HepG2 (cell line): ENCODE data around the gene SNRNP200. TPM values are rescaled to one million over a fixed set of nuclear protein-coding genes. Genes with fewer than 3 reads are reported as not detected.

Source experiments
- AGO2 ChIP-seq: fragments of 200-400 bp; formaldehyde crosslinking; optimal IDR thresholded peaks from 2 replicates; pipeline ENCODE3; 2017; ENCODE audit warnings: mild to moderate bottlenecking, low read depth, low read length, moderate library complexity
- BORCS8-MEF2B ChIP-seq: sonication (generic); formaldehyde crosslinking; IDR thresholded peaks from 2 replicates; pipeline ENCODE4 v1.8.0; 2022; ENCODE audit warnings: mild to moderate bottlenecking, missing genetic modification reagents
- FOXA1 ChIP-seq, 2 experiments: fragments of 450-650 bp in 1 of 2; sonication (generic) in 1 of 2; formaldehyde crosslinking in 1 of 2; IDR thresholded peaks; 2 replicates each; pipeline versions ENCODE4 v1.4.0 to v1.6.1; 2016 to 2020; ENCODE audit warnings: missing genetic modification reagents in 1 of 2
- HNRNPUL1 ChIP-seq: fragments of 200-400 bp; formaldehyde crosslinking; IDR thresholded peaks from 2 replicates; pipeline ENCODE4 v1.6.1; 2017; ENCODE audit warnings: low read depth, mild to moderate bottlenecking, low read length, moderate library complexity
- IRX3 ChIP-seq: sonication (generic); formaldehyde crosslinking; IDR thresholded peaks from 2 replicates; pipeline ENCODE4 v1.8.1; 2023; ENCODE audit warnings: mild to moderate bottlenecking, low read depth, missing genetic modification reagents, borderline replicate concordance
- KMT2A ChIP-seq: sonication (generic); formaldehyde crosslinking; IDR thresholded peaks from 2 replicates; pipeline ENCODE4 v1.4.0; 2020; ENCODE audit warnings: missing genetic modification reagents
- MTF1 ChIP-seq: sonication (generic); formaldehyde crosslinking; IDR thresholded peaks from 2 replicates; pipeline ENCODE4 v1.5.0; 2020; ENCODE audit warnings: missing genetic modification reagents
- NCOA5 ChIP-seq: sonication (generic); formaldehyde crosslinking; IDR thresholded peaks from 2 replicates; pipeline ENCODE4 v1.4.0; 2020; ENCODE audit warnings: missing genetic modification reagents
- PRPF4 ChIP-seq: fragments of 200-400 bp; formaldehyde crosslinking; IDR thresholded peaks from 2 replicates; pipeline ENCODE4 v1.6.1; 2016; ENCODE audit warnings: low read length, low read depth; ENCODE audit not compliant: poor library complexity, severe bottlenecking
- SAFB2 ChIP-seq: sonication (generic); formaldehyde crosslinking; IDR thresholded peaks from 2 replicates; pipeline ENCODE4 v1.5.1; 2020; ENCODE audit warnings: missing genetic modification reagents, low read depth, mild to moderate bottlenecking, borderline replicate concordance
- SAP130 ChIP-seq: IDR thresholded peaks from 2 replicates; pipeline ENCODE4 v1.6.1; 2016; ENCODE audit warnings: low read depth
- SRSF4 ChIP-seq: fragments of 200-400 bp; formaldehyde crosslinking; IDR thresholded peaks from one replicate; pipeline ENCODE4 v1.6.1; 2018; ENCODE audit warnings: mild to moderate bottlenecking, low read depth, low read length, moderate library complexity; ENCODE audit not compliant: poor library complexity, severe bottlenecking
- STAT5B ChIP-seq: sonication (generic); formaldehyde crosslinking; IDR thresholded peaks from 2 replicates; pipeline ENCODE4 v1.4.0; 2020; ENCODE audit warnings: missing genetic modification reagents
- THYN1 ChIP-seq: sonication (generic); formaldehyde crosslinking; IDR thresholded peaks from 2 replicates; pipeline ENCODE4 v1.8.1; 2023; ENCODE audit warnings: low read depth, mild to moderate bottlenecking, moderate library complexity, missing genetic modification reagents, borderline replicate concordance
- XBP1 ChIP-seq: sonication (generic); formaldehyde crosslinking; IDR thresholded peaks from 2 replicates; pipeline ENCODE4 v1.5.0; 2020; ENCODE audit warnings: missing genetic modification reagents
- ZFP36L2 ChIP-seq: sonication (generic); formaldehyde crosslinking; IDR thresholded peaks from 2 replicates; pipeline ENCODE4 v1.4.0; 2020; ENCODE audit warnings: missing genetic modification reagents
- ZMYM2 ChIP-seq: sonication (generic); formaldehyde crosslinking; IDR thresholded peaks from 2 replicates; pipeline ENCODE4 v1.8.0; 2022; ENCODE audit warnings: mild to moderate bottlenecking, missing genetic modification reagents
- ZNF737 ChIP-seq: sonication (generic); formaldehyde crosslinking; IDR thresholded peaks from 2 replicates; pipeline ENCODE4 v1.5.0; 2020; ENCODE audit warnings: missing genetic modification reagents, mild to moderate bottlenecking, borderline replicate concordance
- polyA plus RNA-seq, 8 experiments: library from polyadenylated mRNA; depleted of rRNA in 3 of 8; stranded (reverse) in 7 of 8; unstranded in 1 of 8; fragments of >200 nt; fragmentation: Illumina TruSeq in 4 of 8; extraction: Trizol in 4 of 8; gene quantifications; 2 replicates each; pipeline versions ENCODE4 v1.2.1 to v1.2.3, GENCODE V29; 2011 to 2016; ENCODE audit warnings: low read depth in 4 of 8, missing spikeins in 1 of 8, mixed read lengths in 1 of 8; ENCODE audit not compliant: insufficient read depth in 1 of 8
- total RNA-seq, 5 experiments: library from RNA; depleted of rRNA; stranded (reverse); fragments of >200 nt; fragmentation: Illumina TruSeq; extraction: Trizol; gene quantifications; 2 replicates each; pipeline ENCODE4 v1.2.3, GENCODE V29; 2016; ENCODE audit warnings: low read depth in 1 of 5
- TF ChIP-seq, protein P1 (sequence below): fragments of 450-650 bp; IDR thresholded peaks from 2 replicates; pipeline ENCODE4 v1.6.1; 2016
- TF ChIP-seq, protein P2 (sequence below): sonication (generic); formaldehyde crosslinking; conservative IDR thresholded peaks from 2 replicates; pipeline ENCODE4 v1.4.0; 2020; ENCODE audit warnings: mild to moderate bottlenecking, missing genetic modification reagents, moderate library complexity
- TF ChIP-seq, protein P3 (sequence below): sonication (generic); formaldehyde crosslinking; IDR thresholded peaks from 2 replicates; pipeline ENCODE4 v1.4.0; 2020; ENCODE audit warnings: mild to moderate bottlenecking, missing genetic modification reagents
- TF ChIP-seq, protein P4 (sequence below): sonication (generic); formaldehyde crosslinking; IDR thresholded peaks from 2 replicates; pipeline ENCODE4; 2020; ENCODE audit warnings: missing genetic modification reagents, mild to moderate bottlenecking, borderline replicate concordance

The SNRNP200 gene
- total and polyA plus RNA-seq, 2 of the 13 experiments (the other 11 are each of a cell fraction or from before 2014, with no cell fraction given): 99.0 to 232 TPM

DNA sequence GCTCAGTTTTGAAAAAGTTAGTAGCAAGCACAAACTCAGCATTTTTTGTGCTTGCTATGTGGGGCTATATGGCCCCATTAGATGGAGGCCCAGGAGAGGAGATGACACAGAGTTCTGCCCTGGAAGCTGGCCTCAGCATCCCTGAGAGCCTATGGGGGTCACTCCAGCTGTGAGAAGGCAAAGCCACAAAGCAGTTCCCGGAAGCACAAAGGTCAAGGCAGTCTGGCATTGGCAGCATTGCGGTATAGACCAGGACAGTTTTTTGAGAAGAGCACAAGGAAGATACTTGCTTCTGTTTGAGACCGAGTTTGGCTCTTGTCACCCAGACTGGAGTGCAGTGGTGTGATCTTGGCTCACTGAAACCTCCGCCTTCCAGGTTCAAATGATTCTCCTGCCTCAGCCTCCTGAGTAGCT is 12.2 kb upstream of the SNRNP200 start (continued):
- TF ChIP-seq HNRNPUL1 (no peak), ZNF737 (no peak), STAT5B (CRISPR knock-in tag) (no peak), SRSF4 (no peak), AGO2 (no peak), IRX3 (CRISPR knock-in tag) (no peak), SAFB2 (no peak), SAP130 (CRISPR knock-in tag) (peak; percentile 72), NCOA5 (CRISPR knock-in tag) (no peak), KMT2A (CRISPR knock-in tag) (no peak), ZFP36L2 (CRISPR knock-in tag) (no peak), FOXA1 (IDR thresholded peaks at IDR 0.05) (no peak), FOXA1 (CRISPR knock-in tag; IDR thresholded peaks at IDR 0.05) (no peak), ZMYM2 (peak; percentile 52; the same call in 1 of the 2 replicates), THYN1 (CRISPR knock-in tag) (no peak), XBP1 (CRISPR knock-in tag) (no peak), MTF1 (no peak), BORCS8-MEF2B (0 out of 2 replicates have a peak, but pooled peaks have one; percentile 29), PRPF4 (no peak)
- TF ChIP-seq, protein P1, sequence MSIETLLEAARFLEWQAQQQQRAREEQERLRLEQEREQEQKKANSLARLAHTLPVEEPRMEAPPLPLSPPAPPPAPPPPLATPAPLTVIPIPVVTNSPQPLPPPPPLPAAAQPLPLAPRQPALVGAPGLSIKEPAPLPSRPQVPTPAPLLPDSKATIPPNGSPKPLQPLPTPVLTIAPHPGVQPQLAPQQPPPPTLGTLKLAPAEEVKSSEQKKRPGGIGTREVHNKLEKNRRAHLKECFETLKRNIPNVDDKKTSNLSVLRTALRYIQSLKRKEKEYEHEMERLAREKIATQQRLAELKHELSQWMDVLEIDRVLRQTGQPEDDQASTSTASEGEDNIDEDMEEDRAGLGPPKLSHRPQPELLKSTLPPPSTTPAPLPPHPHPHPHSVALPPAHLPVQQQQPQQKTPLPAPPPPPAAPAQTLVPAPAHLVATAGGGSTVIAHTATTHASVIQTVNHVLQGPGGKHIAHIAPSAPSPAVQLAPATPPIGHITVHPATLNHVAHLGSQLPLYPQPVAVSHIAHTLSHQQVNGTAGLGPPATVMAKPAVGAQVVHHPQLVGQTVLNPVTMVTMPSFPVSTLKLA: no peak
- TF ChIP-seq, protein P2, sequence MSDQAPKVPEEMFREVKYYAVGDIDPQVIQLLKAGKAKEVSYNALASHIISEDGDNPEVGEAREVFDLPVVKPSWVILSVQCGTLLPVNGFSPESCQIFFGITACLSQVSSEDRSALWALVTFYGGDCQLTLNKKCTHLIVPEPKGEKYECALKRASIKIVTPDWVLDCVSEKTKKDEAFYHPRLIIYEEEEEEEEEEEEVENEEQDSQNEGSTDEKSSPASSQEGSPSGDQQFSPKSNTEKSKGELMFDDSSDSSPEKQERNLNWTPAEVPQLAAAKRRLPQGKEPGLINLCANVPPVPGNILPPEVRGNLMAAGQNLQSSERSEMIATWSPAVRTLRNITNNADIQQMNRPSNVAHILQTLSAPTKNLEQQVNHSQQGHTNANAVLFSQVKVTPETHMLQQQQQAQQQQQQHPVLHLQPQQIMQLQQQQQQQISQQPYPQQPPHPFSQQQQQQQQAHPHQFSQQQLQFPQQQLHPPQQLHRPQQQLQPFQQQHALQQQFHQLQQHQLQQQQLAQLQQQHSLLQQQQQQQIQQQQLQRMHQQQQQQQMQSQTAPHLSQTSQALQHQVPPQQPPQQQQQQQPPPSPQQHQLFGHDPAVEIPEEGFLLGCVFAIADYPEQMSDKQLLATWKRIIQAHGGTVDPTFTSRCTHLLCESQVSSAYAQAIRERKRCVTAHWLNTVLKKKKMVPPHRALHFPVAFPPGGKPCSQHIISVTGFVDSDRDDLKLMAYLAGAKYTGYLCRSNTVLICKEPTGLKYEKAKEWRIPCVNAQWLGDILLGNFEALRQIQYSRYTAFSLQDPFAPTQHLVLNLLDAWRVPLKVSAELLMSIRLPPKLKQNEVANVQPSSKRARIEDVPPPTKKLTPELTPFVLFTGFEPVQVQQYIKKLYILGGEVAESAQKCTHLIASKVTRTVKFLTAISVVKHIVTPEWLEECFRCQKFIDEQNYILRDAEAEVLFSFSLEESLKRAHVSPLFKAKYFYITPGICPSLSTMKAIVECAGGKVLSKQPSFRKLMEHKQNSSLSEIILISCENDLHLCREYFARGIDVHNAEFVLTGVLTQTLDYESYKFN: peak; percentile 80
- TF ChIP-seq, protein P3, sequence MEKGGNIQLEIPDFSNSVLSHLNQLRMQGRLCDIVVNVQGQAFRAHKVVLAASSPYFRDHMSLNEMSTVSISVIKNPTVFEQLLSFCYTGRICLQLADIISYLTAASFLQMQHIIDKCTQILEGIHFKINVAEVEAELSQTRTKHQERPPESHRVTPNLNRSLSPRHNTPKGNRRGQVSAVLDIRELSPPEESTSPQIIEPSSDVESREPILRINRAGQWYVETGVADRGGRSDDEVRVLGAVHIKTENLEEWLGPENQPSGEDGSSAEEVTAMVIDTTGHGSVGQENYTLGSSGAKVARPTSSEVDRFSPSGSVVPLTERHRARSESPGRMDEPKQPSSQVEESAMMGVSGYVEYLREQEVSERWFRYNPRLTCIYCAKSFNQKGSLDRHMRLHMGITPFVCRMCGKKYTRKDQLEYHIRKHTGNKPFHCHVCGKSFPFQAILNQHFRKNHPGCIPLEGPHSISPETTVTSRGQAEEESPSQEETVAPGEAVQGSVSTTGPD (CRISPR knock-in tag): no peak
- TF ChIP-seq, protein P4, sequence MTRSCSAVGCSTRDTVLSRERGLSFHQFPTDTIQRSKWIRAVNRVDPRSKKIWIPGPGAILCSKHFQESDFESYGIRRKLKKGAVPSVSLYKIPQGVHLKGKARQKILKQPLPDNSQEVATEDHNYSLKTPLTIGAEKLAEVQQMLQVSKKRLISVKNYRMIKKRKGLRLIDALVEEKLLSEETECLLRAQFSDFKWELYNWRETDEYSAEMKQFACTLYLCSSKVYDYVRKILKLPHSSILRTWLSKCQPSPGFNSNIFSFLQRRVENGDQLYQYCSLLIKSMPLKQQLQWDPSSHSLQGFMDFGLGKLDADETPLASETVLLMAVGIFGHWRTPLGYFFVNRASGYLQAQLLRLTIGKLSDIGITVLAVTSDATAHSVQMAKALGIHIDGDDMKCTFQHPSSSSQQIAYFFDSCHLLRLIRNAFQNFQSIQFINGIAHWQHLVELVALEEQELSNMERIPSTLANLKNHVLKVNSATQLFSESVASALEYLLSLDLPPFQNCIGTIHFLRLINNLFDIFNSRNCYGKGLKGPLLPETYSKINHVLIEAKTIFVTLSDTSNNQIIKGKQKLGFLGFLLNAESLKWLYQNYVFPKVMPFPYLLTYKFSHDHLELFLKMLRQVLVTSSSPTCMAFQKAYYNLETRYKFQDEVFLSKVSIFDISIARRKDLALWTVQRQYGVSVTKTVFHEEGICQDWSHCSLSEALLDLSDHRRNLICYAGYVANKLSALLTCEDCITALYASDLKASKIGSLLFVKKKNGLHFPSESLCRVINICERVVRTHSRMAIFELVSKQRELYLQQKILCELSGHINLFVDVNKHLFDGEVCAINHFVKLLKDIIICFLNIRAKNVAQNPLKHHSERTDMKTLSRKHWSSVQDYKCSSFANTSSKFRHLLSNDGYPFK (CRISPR knock-in tag): no peak
